GM06990 (cell line): ENCODE measurements around the gene TCF7.
A peak's percentile ranks its signal among the peaks of the same experiment; 100 is the strongest.

ENCODE experiments used
- DNase-seq: peaks from one replicate; pipeline ENCODE4 v3.0.0-alpha.2; 2011; ENCODE audit not compliant: insufficient read length; ENCODE audit errors: extremely low read depth
- H3K27me3 ChIP-seq: replicated peaks from 2 replicates; pipeline ENCODE4 v1.6.0; 2011; ENCODE audit warnings: low read length; ENCODE audit not compliant: control insufficient read depth, insufficient read depth
- H3K36me3 ChIP-seq: 2 replicates; pipeline ENCODE4 v1.5.1; 2011; ENCODE audit warnings: low read length; ENCODE audit not compliant: control insufficient read depth, insufficient read depth
- H3K4me3 ChIP-seq: replicated peaks from 2 replicates; pipeline ENCODE4 v1.5.1; 2011; ENCODE audit warnings: low read depth, mild to moderate bottlenecking, control low read depth, low read length
- TF ChIP-seq, protein P1 (sequence below): IDR thresholded peaks from 2 replicates; pipeline ENCODE4 v1.5.1; 2011; ENCODE audit warnings: low read length, control low read depth, mild to moderate bottlenecking, inconsistent platforms; ENCODE audit not compliant: insufficient read depth, poor library complexity, severe bottlenecking

TCF7 gene

DNA sequence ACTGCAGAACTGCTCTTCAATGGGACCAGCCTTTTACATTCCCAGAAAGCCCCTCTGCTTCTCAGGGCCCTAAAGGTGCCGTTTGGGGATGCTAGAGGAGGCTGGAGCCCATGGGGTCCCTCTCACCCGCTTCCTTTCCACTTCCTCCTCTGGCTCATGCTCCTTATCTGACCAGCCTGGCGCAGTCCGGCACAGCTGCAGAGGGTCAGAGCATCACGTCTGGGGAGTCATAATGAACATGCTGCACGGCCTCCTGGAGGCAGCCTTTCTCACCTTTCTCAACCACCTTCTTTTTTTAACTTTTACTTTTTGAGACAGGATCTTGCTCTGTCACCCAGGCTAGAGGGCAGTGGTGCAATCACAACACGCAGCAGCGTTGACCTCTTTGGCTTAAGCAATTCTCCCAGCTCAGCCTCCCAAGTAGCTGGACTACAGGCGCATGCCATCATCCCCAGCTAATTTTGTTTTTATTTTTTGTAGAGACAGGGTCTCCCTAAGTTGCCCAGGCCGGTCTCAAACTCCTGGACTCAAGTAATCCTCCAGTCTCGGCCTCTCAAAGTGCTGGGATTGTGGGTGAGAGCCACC, 15.1 kb upstream of the TCF7 start:
- Histone ChIP-seq H3K4me3 (no peak overlapping the region), H3K36me3 (no peaks in the 10 kb centered on the region), H3K27me3 (no peaks in the 10 kb centered on the region)
- peak; percentile 60 for DNase-seq
- TF ChIP-seq, protein P1, sequence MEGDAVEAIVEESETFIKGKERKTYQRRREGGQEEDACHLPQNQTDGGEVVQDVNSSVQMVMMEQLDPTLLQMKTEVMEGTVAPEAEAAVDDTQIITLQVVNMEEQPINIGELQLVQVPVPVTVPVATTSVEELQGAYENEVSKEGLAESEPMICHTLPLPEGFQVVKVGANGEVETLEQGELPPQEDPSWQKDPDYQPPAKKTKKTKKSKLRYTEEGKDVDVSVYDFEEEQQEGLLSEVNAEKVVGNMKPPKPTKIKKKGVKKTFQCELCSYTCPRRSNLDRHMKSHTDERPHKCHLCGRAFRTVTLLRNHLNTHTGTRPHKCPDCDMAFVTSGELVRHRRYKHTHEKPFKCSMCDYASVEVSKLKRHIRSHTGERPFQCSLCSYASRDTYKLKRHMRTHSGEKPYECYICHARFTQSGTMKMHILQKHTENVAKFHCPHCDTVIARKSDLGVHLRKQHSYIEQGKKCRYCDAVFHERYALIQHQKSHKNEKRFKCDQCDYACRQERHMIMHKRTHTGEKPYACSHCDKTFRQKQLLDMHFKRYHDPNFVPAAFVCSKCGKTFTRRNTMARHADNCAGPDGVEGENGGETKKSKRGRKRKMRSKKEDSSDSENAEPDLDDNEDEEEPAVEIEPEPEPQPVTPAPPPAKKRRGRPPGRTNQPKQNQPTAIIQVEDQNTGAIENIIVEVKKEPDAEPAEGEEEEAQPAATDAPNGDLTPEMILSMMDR = peak; percentile 40

DNA sequence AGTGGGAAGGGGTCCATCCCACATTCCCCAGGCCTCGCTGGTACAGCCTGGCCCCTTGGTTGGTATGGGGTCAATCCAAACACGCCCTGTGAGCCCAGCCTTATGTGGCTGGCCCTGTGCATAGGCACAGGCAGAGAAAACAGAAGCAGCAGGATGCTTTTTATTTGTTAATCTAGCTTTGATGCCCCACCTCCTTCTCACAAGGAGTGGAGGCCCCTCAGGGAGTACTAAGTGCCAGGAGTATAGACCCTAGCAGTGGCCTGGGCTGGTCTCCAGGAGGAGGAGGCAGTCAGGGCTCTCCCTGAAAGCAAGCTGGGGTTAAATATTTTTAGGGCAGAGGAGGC, 14.6 kb upstream of the TCF7 start:
- Histone ChIP-seq H3K27me3 (no peaks in the 10 kb centered on the region), H3K36me3 (no peaks in the 10 kb centered on the region), H3K4me3 (no peak overlapping the region)
- no peak for DNase-seq
- TF ChIP-seq, protein P1 = no peak

DNA sequence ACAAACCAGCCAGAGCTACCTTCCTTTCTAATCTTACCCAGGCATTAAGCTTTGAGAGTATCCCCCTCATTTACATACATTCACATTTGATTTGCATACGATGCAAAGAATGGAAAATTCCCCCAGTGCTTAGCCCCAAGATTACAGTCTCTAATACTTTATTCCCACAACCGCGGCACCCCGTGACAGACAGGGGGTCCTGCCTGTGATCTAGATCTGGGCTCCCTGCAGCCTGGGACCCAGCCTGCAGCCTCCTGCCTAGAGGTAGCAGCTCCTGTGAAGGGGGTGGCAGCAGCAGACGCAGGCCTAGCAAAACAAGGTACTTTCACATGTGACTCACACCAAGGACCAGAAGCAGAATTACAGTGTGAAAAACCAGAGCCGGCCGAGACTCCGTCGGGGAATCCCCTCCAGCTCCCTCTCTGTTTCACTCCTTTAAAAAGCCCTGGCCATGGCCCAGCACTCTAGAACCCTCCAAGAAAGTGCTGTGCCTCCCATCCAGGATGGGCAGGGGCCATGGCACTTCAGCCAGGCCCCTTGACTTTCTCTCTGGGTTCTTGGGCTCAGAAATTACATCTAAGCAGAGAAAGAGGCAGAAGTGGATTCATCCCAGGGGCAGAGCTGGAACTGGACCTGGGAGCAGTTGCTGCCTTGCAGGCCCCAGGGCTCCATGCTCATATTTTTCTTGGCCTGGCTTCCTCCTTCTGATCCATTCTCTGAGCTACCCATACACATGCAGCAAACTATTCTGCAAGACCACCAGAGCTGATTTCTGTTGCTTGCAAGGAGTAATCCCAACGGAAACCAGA, 14.0 kb upstream of the TCF7 start:
- H3K27me3 ChIP-seq = no peaks in the 10 kb centered on the region
- peak; percentile 88 for DNase-seq
- no peak overlapping the region for H3K4me3 ChIP-seq
- TF ChIP-seq, protein P1 = no peak
- H3K36me3 ChIP-seq = no peaks in the 10 kb centered on the region

DNA sequence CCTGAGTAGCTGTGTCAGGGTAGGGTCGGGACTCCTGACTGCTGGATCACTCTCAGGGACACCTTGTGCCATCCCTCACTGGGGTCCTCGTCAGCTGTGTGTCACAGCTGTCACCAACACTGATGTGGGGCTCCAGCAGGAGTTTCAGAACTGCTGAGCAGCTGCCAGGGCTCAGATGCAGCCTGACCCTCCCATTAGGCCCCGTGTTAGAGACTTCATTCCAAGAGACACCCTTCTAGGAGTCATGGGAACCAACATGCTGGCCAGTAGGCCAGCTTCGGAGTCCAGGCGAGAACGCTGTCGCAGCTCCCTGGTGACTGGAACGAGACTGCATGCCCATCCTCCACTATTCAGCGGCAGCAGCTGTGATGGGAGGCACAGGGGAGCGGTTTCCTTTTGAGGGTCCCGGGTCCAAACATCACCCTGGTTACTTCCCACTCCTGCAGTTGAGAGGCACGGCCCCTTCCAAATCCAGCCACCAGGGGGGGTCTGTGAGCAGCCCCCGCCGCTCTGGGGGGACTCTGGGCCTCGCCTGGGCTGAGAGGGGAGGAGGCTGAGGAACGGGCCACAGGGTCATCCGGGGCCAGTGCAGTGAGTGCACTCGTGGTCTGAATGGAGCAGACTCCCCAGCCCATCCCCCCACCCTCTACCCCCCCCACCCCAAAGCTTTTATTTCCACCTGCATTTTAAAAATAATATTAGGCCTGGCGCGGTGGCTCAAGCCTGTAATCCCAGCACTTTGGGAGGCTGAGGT, 12.6 kb upstream of the TCF7 start:
- Histone ChIP-seq H3K27me3 (no peaks in the 10 kb centered on the region), H3K4me3 (no peak overlapping the region), H3K36me3 (no peaks in the 10 kb centered on the region)
- peak; percentile 84 for DNase-seq
- TF ChIP-seq, protein P1 = peak; percentile 93

GRCh38 chr5:134103397-134103796, 11.1 kb upstream of the TCF7 start:
- DNase-seq = no peak
- Histone ChIP-seq H3K27me3 (no peaks in the 10 kb centered on the region), H3K36me3 (no peaks in the 10 kb centered on the region), H3K4me3 (no peak overlapping the region)
- TF ChIP-seq, protein P1 = no peak
